WTC11 (cell line): ENCODE results near the gene INPP5K. TPM values are rescaled to one million over a fixed set of nuclear protein-coding genes. Genes with fewer than 3 reads are reported as not detected.
"Not testable (repeated sequence)": the region's sequence is repeated elsewhere in the genome, so short reads cannot be mapped to it uniquely, and the experiment has no call there.

Source experiments
- ATAC-seq: fragments of 200-7000 bp; cut with Tn5 transposase; 2 replicates; pipeline ENCODE4 v1.10.0; 2021; ENCODE audit warnings: mild to moderate bottlenecking, moderate library complexity
- CTCF ChIA-PET: fragments of 300-600 bp; sonication (Branson Sonifier 250); formaldehyde crosslinking; loops from one replicate; lab custom pipeline; 2021; ENCODE audit warnings: antibody characterized with exemption; lab: Charles Lee
- POLR2A ChIA-PET: fragments of 350-600 bp; sonication (Branson Sonifier 250); formaldehyde crosslinking; loops from one replicate; lab custom pipeline; 2021; ENCODE audit warnings: antibody characterized with exemption; lab: Charles Lee
- DNase-seq: peaks from one replicate; pipeline ENCODE4 v3.0.0; 2021; ENCODE audit warnings: low spot score
- H3K27ac Mint-ChIP-seq: 2 replicates; pipeline ENCODE4 v1.8.0; 2021; ENCODE audit warnings: mixed read lengths
- H3K27me3 Mint-ChIP-seq: 2 replicates; pipeline ENCODE4 v1.8.0; 2021; ENCODE audit warnings: low read depth, mild to moderate bottlenecking, moderate library complexity, mixed read lengths
- H3K36me3 Mint-ChIP-seq: 2 replicates; pipeline ENCODE4 v1.8.0; 2021; ENCODE audit warnings: mixed read lengths
- H3K4me1 Mint-ChIP-seq: 2 replicates; pipeline ENCODE4 v1.8.0; 2022; ENCODE audit warnings: mixed read lengths
- H3K4me3 Mint-ChIP-seq: 2 replicates; pipeline ENCODE4 v1.8.0; 2021; ENCODE audit warnings: mild to moderate bottlenecking, moderate library complexity, mixed read lengths
- H3K9me3 Mint-ChIP-seq: 2 replicates; pipeline ENCODE4 v1.8.0; 2021; ENCODE audit warnings: mixed read lengths
- CREM ChIP-seq: sonication (generic); formaldehyde crosslinking; IDR thresholded peaks from 2 replicates; pipeline ENCODE4 v1.8.1; 2022; ENCODE audit warnings: mild to moderate bottlenecking, missing genetic modification reagents, moderate library complexity
- ELF4 ChIP-seq: sonication (generic); formaldehyde crosslinking; IDR thresholded peaks from 2 replicates; pipeline ENCODE4 v1.8.1; 2022; ENCODE audit warnings: low read depth, mild to moderate bottlenecking, moderate library complexity, missing genetic modification reagents
- EMX1 ChIP-seq: fragments of 250-450 bp; sonication (Bioruptor Pico); IDR thresholded peaks from 2 replicates; pipeline ENCODE4 v1.8.0; 2021; ENCODE audit warnings: mild to moderate bottlenecking
- KAT7 ChIP-seq: sonication (generic); formaldehyde crosslinking; IDR thresholded peaks from 2 replicates; pipeline ENCODE4 v1.8.1; 2023; ENCODE audit warnings: missing genetic modification reagents, mild to moderate bottlenecking, borderline replicate concordance
- OVOL2 ChIP-seq: fragments of 250-450 bp; sonication (Bioruptor Pico); IDR thresholded peaks from 2 replicates; pipeline ENCODE4 v1.9.0; 2021; ENCODE audit warnings: mild to moderate bottlenecking, borderline replicate concordance
- PRRX2 ChIP-seq: fragments of 250-450 bp; sonication (Bioruptor Pico); IDR thresholded peaks from 2 replicates; pipeline ENCODE4 v1.8.0; 2021; ENCODE audit warnings: mild to moderate bottlenecking
- TEAD4 ChIP-seq: sonication (generic); formaldehyde crosslinking; IDR thresholded peaks from 2 replicates; pipeline ENCODE4 v1.8.0; 2022; ENCODE audit warnings: mild to moderate bottlenecking, missing genetic modification reagents
- ZMAT4 ChIP-seq: fragments of 250-450 bp; sonication (Bioruptor Pico); IDR thresholded peaks from 2 replicates; pipeline ENCODE4 v1.9.0; 2021; ENCODE audit warnings: mild to moderate bottlenecking
- ZNF219 ChIP-seq: sonication (generic); formaldehyde crosslinking; IDR thresholded peaks from 2 replicates; pipeline ENCODE4 v1.8.0; 2023; ENCODE audit warnings: missing genetic modification reagents, mild to moderate bottlenecking, borderline replicate concordance
- ZNF532 ChIP-seq: fragments of 250-450 bp; sonication (Bioruptor Pico); IDR thresholded peaks from 2 replicates; pipeline ENCODE4 v1.9.0; 2021; ENCODE audit warnings: mild to moderate bottlenecking, borderline replicate concordance
- ZNF671 ChIP-seq: fragments of 250-450 bp; sonication (Bioruptor Pico); IDR thresholded peaks from 2 replicates; pipeline ENCODE4 v1.8.0; 2021; ENCODE audit warnings: mild to moderate bottlenecking
- total RNA-seq: library from RNA; stranded (reverse); gene quantifications from 3 replicates; pipeline ENCODE4 v1.2.3, GENCODE V29; 2021
- TF ChIP-seq, protein P1 (sequence below): sonication (generic); formaldehyde crosslinking; IDR thresholded peaks from 2 replicates; pipeline ENCODE4 v1.8.1; 2022; ENCODE audit warnings: mild to moderate bottlenecking, moderate library complexity, missing genetic modification reagents
- TF ChIP-seq, protein P2 (sequence below): sonication (generic); formaldehyde crosslinking; IDR thresholded peaks from 2 replicates; pipeline ENCODE4 v1.8.0; 2023; ENCODE audit warnings: missing genetic modification reagents, mild to moderate bottlenecking, borderline replicate concordance

INPP5K gene
- total RNA-seq, 1 experiment from 2014 or later: 26.8 TPM

- TF ChIP-seq ZNF532: no peak
- TF ChIP-seq, protein P1, sequence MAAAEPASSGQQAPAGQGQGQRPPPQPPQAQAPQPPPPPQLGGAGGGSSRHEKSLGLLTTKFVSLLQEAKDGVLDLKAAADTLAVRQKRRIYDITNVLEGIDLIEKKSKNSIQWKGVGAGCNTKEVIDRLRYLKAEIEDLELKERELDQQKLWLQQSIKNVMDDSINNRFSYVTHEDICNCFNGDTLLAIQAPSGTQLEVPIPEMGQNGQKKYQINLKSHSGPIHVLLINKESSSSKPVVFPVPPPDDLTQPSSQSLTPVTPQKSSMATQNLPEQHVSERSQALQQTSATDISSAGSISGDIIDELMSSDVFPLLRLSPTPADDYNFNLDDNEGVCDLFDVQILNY (CRISPR knock-in tag): no peak
- no peak for TF ChIP-seq ZNF671 (CRISPR knock-in tag)
- no peak for TF ChIP-seq PRRX2 (CRISPR knock-in tag)
Observed at GRCh38 chr17:1563786-1564613, 47.6 kb upstream of the INPP5K start (continued).

- H3K9me3 Mint-ChIP-seq, DNase-seq, POLR2A ChIA-PET, ATAC-seq, CTCF ChIA-PET, H3K36me3 Mint-ChIP-seq, H3K27ac Mint-ChIP-seq, H3K27me3 Mint-ChIP-seq: not testable (repeated sequence)
- Mint-ChIP-seq H3K4me3 (peak overlapping the region; percentile 46), H3K4me1 (peaks cover 38% of the 10 kb centered on the region)
Observed at GRCh38 chr17:1563471-1563785, 47.0 kb upstream of the INPP5K start.

DNA sequence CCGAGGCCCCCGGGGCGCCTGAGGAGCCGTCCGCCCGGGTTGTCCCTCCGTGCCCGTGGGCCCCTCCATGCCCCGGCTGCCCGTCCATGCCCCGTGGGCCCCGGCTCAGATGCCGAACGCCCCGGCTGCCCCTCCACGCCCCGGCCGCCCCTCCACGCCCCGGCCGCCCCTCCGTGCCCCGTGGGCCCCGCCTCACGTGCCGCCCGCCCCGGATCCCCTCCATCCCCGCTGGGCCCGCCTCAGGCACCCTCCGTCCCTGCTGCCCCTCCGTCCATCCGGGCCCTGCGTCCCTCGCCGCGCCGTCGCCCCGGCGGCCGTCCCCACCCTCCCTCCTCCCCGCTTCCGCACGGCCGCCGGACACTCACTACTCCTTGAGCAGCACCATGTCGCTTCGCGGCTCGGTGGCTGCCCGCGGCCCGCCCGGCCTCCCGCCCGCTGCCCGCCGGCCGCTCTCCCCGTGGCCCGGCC is 45.8 kb upstream of the INPP5K start:
- CTCF ChIA-PET: interaction anchor here (0.6 to 2.6 kb wide), 6 partner anchors 10 to 87 kb away, joined by 4 to 23 read pairs (median 4); partner anchors contain the start of gene RILP
- H3K9me3 Mint-ChIP-seq: no peaks in the 10 kb centered on the region
- TF ChIP-seq ZNF219 (CRISPR knock-in tag): peak; percentile 3; the same call in 1 of the 2 replicates
- TF ChIP-seq KAT7 (CRISPR knock-in tag): 0 out of 2 replicates have a peak, but pooled peaks have one; percentile 13
- no peak for TF ChIP-seq TEAD4
- TF ChIP-seq, all 79 proteins: peak for 2
- Mint-ChIP-seq H3K27me3 (peaks cover 10% of the 10 kb centered on the region), H3K27ac (no peak overlapping the region), H3K4me3 (peak overlapping the region; percentile 84), H3K4me1 (peaks cover 35% of the 10 kb centered on the region), H3K36me3 (no peaks in the 10 kb centered on the region; the same call in 1 of the 2 replicates)
- ATAC-seq (peak; percentile 31), DNase-seq (no peak)
- POLR2A ChIA-PET: interaction anchor here (1.1 kb wide), 1 partner anchor 46 kb away, joined by 4 read pairs; the partner anchor contains the start of gene INPP5K

DNA sequence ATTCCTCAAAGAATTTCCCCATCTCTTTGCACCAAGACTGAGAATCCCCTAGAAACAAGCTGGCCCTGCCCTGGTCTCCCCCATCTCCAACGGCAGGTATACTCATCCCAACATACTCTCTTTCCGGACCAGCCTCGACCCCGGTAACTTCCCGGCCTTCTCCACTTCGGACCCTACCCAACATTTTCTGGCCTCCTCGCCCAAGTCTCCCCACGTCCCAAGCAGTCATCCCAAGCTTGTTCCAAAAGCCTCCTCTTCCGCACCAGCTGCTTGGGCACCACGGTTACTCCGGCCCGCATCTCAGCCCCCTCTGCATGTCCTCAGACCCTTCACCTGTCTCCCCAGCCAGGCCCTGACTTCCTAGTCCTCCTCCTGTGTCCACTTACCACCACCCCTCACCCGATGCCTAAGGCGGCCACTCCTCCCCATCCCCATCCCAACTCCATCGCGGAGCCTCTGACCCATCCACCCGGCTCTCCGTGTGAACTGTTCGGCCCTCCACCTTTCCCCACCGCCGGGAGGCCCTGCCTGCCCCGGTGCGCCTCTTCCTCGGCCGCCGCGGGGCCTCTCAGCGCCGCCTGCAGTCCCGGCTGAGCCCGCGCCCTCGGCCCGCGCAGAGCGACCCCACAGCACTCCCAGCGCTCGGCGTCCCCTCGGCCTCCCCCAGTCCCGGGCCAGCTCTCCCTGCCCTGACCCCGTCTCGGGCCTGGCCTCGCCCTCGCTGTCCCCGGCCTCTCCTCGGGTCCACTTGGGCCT is 45.2 kb upstream of the INPP5K start:
- peak; percentile 18 for ATAC-seq
- POLR2A ChIA-PET: interaction anchor here (1.1 kb wide), 1 partner anchor 45 kb away, joined by 4 read pairs; the partner anchor contains the start of gene INPP5K
- CTCF ChIA-PET: interaction anchor here (1.3 to 2.6 kb wide), 3 partner anchors 13 to 88 kb away, joined by 4 to 23 read pairs (median 6); partner anchors contain the start of gene RILP
- H3K27ac Mint-ChIP-seq: peak overlapping the region; percentile 29
- peaks cover 10% of the 10 kb centered on the region for H3K27me3 Mint-ChIP-seq
- H3K36me3 Mint-ChIP-seq: no peaks in the 10 kb centered on the region; the same call in 1 of the 2 replicates
- DNase-seq: peak; percentile 42
- peak overlapping the region; percentile 84 for H3K4me3 Mint-ChIP-seq
- no peaks in the 10 kb centered on the region for H3K9me3 Mint-ChIP-seq
- peaks cover 33% of the 10 kb centered on the region for H3K4me1 Mint-ChIP-seq
- no peak for TF ChIP-seq EMX1 (CRISPR knock-in tag)
- no peak for TF ChIP-seq ELF4 (CRISPR knock-in tag)
- TF ChIP-seq ZMAT4: no peak
- TF ChIP-seq OVOL2 (CRISPR knock-in tag): no peak
- TF ChIP-seq ZNF219 (CRISPR knock-in tag): peak; percentile 46; the same call in 1 of the 2 replicates
- TF ChIP-seq, protein P2, sequence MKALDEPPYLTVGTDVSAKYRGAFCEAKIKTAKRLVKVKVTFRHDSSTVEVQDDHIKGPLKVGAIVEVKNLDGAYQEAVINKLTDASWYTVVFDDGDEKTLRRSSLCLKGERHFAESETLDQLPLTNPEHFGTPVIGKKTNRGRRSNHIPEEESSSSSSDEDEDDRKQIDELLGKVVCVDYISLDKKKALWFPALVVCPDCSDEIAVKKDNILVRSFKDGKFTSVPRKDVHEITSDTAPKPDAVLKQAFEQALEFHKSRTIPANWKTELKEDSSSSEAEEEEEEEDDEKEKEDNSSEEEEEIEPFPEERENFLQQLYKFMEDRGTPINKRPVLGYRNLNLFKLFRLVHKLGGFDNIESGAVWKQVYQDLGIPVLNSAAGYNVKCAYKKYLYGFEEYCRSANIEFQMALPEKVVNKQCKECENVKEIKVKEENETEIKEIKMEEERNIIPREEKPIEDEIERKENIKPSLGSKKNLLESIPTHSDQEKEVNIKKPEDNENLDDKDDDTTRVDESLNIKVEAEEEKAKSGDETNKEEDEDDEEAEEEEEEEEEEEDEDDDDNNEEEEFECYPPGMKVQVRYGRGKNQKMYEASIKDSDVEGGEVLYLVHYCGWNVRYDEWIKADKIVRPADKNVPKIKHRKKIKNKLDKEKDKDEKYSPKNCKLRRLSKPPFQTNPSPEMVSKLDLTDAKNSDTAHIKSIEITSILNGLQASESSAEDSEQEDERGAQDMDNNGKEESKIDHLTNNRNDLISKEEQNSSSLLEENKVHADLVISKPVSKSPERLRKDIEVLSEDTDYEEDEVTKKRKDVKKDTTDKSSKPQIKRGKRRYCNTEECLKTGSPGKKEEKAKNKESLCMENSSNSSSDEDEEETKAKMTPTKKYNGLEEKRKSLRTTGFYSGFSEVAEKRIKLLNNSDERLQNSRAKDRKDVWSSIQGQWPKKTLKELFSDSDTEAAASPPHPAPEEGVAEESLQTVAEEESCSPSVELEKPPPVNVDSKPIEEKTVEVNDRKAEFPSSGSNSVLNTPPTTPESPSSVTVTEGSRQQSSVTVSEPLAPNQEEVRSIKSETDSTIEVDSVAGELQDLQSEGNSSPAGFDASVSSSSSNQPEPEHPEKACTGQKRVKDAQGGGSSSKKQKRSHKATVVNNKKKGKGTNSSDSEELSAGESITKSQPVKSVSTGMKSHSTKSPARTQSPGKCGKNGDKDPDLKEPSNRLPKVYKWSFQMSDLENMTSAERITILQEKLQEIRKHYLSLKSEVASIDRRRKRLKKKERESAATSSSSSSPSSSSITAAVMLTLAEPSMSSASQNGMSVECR (CRISPR knock-in tag): 0 out of 2 replicates have a peak, but pooled peaks have one; percentile 61
- no peak for TF ChIP-seq CREM
